HepG2 (cell line): ENCODE data around the gene ISCU. TPM values are rescaled to one million over a fixed set of nuclear protein-coding genes. Genes with fewer than 3 reads are reported as not detected.

Experiments
- ATAC-seq: fragments of 200-7000 bp; cut with Tn5 transposase; 3 replicates; pipeline ENCODE4 v1.9.1; 2020; ENCODE audit warnings: mild to moderate bottlenecking, moderate library complexity
- BruUV-seq: library from RNA; stranded (reverse); fragments of 400-500 nt; replicated peaks from 2 replicates; lab custom pipeline; 2021; lab: Mats Ljungman, UMichigan
- CTCF ChIA-PET: fragments of 300-600 bp; formaldehyde crosslinking; extraction: SDS; loops from one replicate; lab custom pipeline; 2021; ENCODE audit warnings: low total read pairs, inconsistent platforms, low intra/inter-chr PET ratio; lab: Yijun Ruan, JAX
- POLR2A ChIA-PET: fragments of 350-600 bp; sonication (Branson Sonifier 250); formaldehyde crosslinking; loops from one replicate; lab custom pipeline; 2020; ENCODE audit warnings: antibody characterized with exemption, inconsistent platforms; lab: Yijun Ruan, JAX
- DNase-seq: peaks from one replicate; pipeline ENCODE4 v3.0.0-alpha.2; 2015; ENCODE audit warnings: low spot score
- FAIRE-seq: peaks from 3 replicates; lab custom pipeline; 2011; peaks lifted over from hg19 to GRCh38; lab: Jason Lieb, UNC
- H2AFZ ChIP-seq: one replicate; pipeline ENCODE4 v1.6.1; 2011; ENCODE audit warnings: low read length, inconsistent platforms
- H3K27ac ChIP-seq: fragments of 300-600 bp; 3 replicates; pipeline ENCODE4 v1.8.0; 2011; ENCODE audit warnings: mixed run types, mild to moderate bottlenecking, mixed read lengths, low read length, inconsistent platforms; ENCODE audit not compliant: insufficient read depth; ENCODE audit errors: extremely low read length
- H3K27me3 ChIP-seq, 2 experiments: fragments of 200-600 bp in 1 of 2; 2 replicates in 1 of 2; 3 replicates in 1 of 2; pipeline versions ENCODE4 v1.6.0 to v1.8.0; 2011; ENCODE audit warnings: low read length in 2 of 2, mild to moderate bottlenecking in 2 of 2, moderate library complexity in 2 of 2, inconsistent platforms in 1 of 2; ENCODE audit not compliant: insufficient read depth in 2 of 2, control insufficient read depth in 1 of 2
- H3K36me3 ChIP-seq, 2 experiments: fragments of 200-600 bp in 1 of 2; replicated peaks in 1 of 2; 2 replicates in 1 of 2; 3 replicates in 1 of 2; pipeline versions ENCODE4 v1.5.1 to v1.8.0; 2011; ENCODE audit warnings: low read length in 2 of 2, inconsistent platforms in 1 of 2; ENCODE audit not compliant: insufficient read depth in 2 of 2, control insufficient read depth in 1 of 2
- H3K4me1 ChIP-seq: 2 replicates; pipeline ENCODE4 v1.5.1; 2012; ENCODE audit warnings: low read length, inconsistent platforms; ENCODE audit not compliant: insufficient read depth
- H3K4me2 ChIP-seq: 2 replicates; pipeline ENCODE4 v1.6.0; 2011; ENCODE audit warnings: low read depth, low read length, inconsistent platforms
- H3K4me3 ChIP-seq, 3 experiments: fragments of 200-600 bp in 1 of 3; sonication (generic), shearing (Covaris generic) in 1 of 3; replicated peaks in 1 of 3; 2 replicates each; pipeline ENCODE4 v1.5.1; 2011 to 2016; ENCODE audit warnings: low read length in 3 of 3, inconsistent platforms in 2 of 3, low read depth in 2 of 3, mild to moderate bottlenecking in 2 of 3, control low read depth in 1 of 3, mixed read lengths in 1 of 3; ENCODE audit not compliant: insufficient read depth in 1 of 3
- H3K79me2 ChIP-seq: one replicate; pipeline ENCODE4 v1.6.1; 2011; ENCODE audit warnings: low read length, inconsistent platforms; ENCODE audit not compliant: insufficient read depth
- H3K9ac ChIP-seq: 2 replicates; pipeline ENCODE4 v1.6.0; 2011; ENCODE audit warnings: mild to moderate bottlenecking, low read depth, low read length, inconsistent platforms; ENCODE audit not compliant: insufficient read depth
- H3K9me3 ChIP-seq: 2 replicates; pipeline ENCODE4 v1.5.1; 2012; ENCODE audit warnings: mild to moderate bottlenecking, low read length
- H4K20me1 ChIP-seq: 2 replicates; pipeline ENCODE4 v1.6.0; 2011; ENCODE audit warnings: inconsistent platforms, mild to moderate bottlenecking, low read length, moderate library complexity; ENCODE audit not compliant: insufficient read depth
- ATAD3A ChIP-seq: sonication (generic); formaldehyde crosslinking; IDR thresholded peaks from 2 replicates; pipeline ENCODE4 v1.4.0; 2020; ENCODE audit warnings: missing genetic modification reagents
- FOXP1 ChIP-seq, 2 experiments: fragments of 450-650 bp in 1 of 2; IDR thresholded peaks; 2 replicates each; pipeline ENCODE4 v1.6.1; 2017 to 2018; ENCODE audit warnings: antibody characterized with exemption in 1 of 2
- HDAC1 ChIP-seq: sonication (generic); formaldehyde crosslinking; IDR thresholded peaks from 2 replicates; pipeline ENCODE4 v1.5.1; 2020; ENCODE audit warnings: mild to moderate bottlenecking, missing genetic modification reagents
- HMGXB4 ChIP-seq, 2 experiments: sonication (generic) in 1 of 2; formaldehyde crosslinking in 1 of 2; IDR thresholded peaks; 2 replicates each; pipeline versions ENCODE4 v1.4.0 to v1.6.1; 2018 to 2020; ENCODE audit warnings: missing genetic modification reagents in 2 of 2, borderline replicate concordance in 1 of 2, low read depth in 1 of 2, mild to moderate bottlenecking in 1 of 2, missing biosample characterization in 1 of 2
- ISL2 ChIP-seq: sonication (generic); formaldehyde crosslinking; IDR thresholded peaks from 2 replicates; pipeline ENCODE4 v1.5.0; 2020; ENCODE audit warnings: missing genetic modification reagents
- MED1 ChIP-seq: sonication (generic); formaldehyde crosslinking; IDR thresholded peaks from 2 replicates; pipeline ENCODE4 v1.4.0; 2020; ENCODE audit warnings: missing genetic modification reagents
- NR2F2 ChIP-seq: IDR thresholded peaks from 2 replicates; pipeline ENCODE4 v1.6.1; 2012; ENCODE audit warnings: low read depth, inconsistent platforms, borderline replicate concordance
- NR2F6 ChIP-seq, 2 experiments: IDR thresholded peaks; 2 replicates each; pipeline ENCODE4 v1.6.1; 2016; ENCODE audit warnings: antibody characterized with exemption in 1 of 2, mild to moderate bottlenecking in 1 of 2
- TFE3 ChIP-seq: IDR thresholded peaks from 2 replicates; pipeline ENCODE4 v1.6.1; 2016
- ZSCAN5A ChIP-seq: sonication (generic); formaldehyde crosslinking; IDR thresholded peaks from 2 replicates; pipeline ENCODE4 v1.8.0; 2022; ENCODE audit warnings: mild to moderate bottlenecking, missing genetic modification reagents, borderline replicate concordance
- WGBS: methylation state at CpG from one replicate; pipeline ENCODE4 v1.1.6; 2017; ENCODE audit warnings: low lambda C conversion rate; 5-methylcytosine and 5-hydroxymethylcytosine counted together
- in situ Hi-C: cut with HindIII; loops from 2 replicates; pipeline ENCODE4 v1.10.0; 2017; ENCODE audit warnings: low pct_unique_long_range_greater_than_20kb; ENCODE audit not compliant: extremely low pct_ligation_motif_present
- intact Hi-C: fragments of 100-400 bp; cut with micrococcal nuclease; formaldehyde crosslinking; loops from one replicate; pipeline ENCODE4 v1.10.0; 2022; ENCODE audit not compliant: unreplicated experiment
- polyA plus RNA-seq, 8 experiments: library from polyadenylated mRNA; depleted of rRNA in 3 of 8; stranded (reverse) in 7 of 8; unstranded in 1 of 8; fragments of >200 nt; fragmentation: Illumina TruSeq in 4 of 8; extraction: Trizol in 4 of 8; gene quantifications; 2 replicates each; pipeline versions ENCODE4 v1.2.1 to v1.2.3, GENCODE V29; 2011 to 2016; ENCODE audit warnings: low read depth in 4 of 8, missing spikeins in 1 of 8, mixed read lengths in 1 of 8; ENCODE audit not compliant: insufficient read depth in 1 of 8
- total RNA-seq, 5 experiments: library from RNA; depleted of rRNA; stranded (reverse); fragments of >200 nt; fragmentation: Illumina TruSeq; extraction: Trizol; gene quantifications; 2 replicates each; pipeline ENCODE4 v1.2.3, GENCODE V29; 2016; ENCODE audit warnings: low read depth in 1 of 5

ISCU gene
- total and polyA plus RNA-seq, 2 of the 13 experiments (the other 11 are each of a cell fraction or from before 2014, with no cell fraction given), result 94.4 to 107 TPM

GRCh38 chr12:108602209-108602705, 39.9 kb downstream of the ISCU start:
- H2AFZ ChIP-seq, result no peak overlapping the region
- POLR2A ChIA-PET, result no interaction called here
- 23% methylated on average over 9 of the region's 9 CpGs for WGBS
- H3K9ac ChIP-seq, result no peak overlapping the region
- TF ChIP-seq NR2F2, result peak; percentile 33; the same call in 1 of the 2 replicates
- TF ChIP-seq NR2F6 (IDR thresholded peaks at IDR 0.05), result peak; percentile 25; the same call in 1 of the 2 replicates
- TF ChIP-seq NR2F6 (CRISPR knock-in tag; IDR thresholded peaks at IDR 0.05), result no peak
- no peak for TF ChIP-seq FOXP1 (IDR thresholded peaks at IDR 0.05)
- TF ChIP-seq FOXP1 (CRISPR knock-in tag; IDR thresholded peaks at IDR 0.05), result peak; percentile 43; the same call in 1 of the 2 replicates
- TF ChIP-seq MED1 (CRISPR knock-in tag), result no peak
- in situ Hi-C loops (no loop called here), intact Hi-C loops (no loop called here)
- peaks cover 5 to 6% of the 10 kb centered on the region in 2 experiments; a peak in 2 of 5 replicates for H3K27me3 ChIP-seq
- H3K27ac ChIP-seq, result no peak overlapping the region
- no peaks in the 10 kb centered on the region for H4K20me1 ChIP-seq
- no peaks in the 10 kb centered on the region for H3K36me3 ChIP-seq
- ATAC-seq, result no peak
- DNase-seq, result no peak
- no peak overlapping the region for H3K4me3 ChIP-seq
- CTCF ChIA-PET, result no interaction called here
- FAIRE-seq, result no peak
- no peaks in the 10 kb centered on the region for H3K9me3 ChIP-seq
- 0 out of 2 replicates have a peak overlapping the region, but pooled peaks have one; percentile 18 for H3K4me2 ChIP-seq
- peaks cover 12% of the 10 kb centered on the region for H3K4me1 ChIP-seq
- BruUV-seq, result no TSS peak
- no peaks in the 10 kb centered on the region for H3K79me2 ChIP-seq

GRCh38 chr12:108602976-108603704, 40.7 kb downstream of the ISCU start:
- in situ Hi-C loops (no loop called here), intact Hi-C loops (no loop called here)
- DNase-seq (no peak), FAIRE-seq (no peak), ATAC-seq (no peak)
- peaks cover 12% of the 10 kb centered on the region for H3K4me1 ChIP-seq
- H4K20me1 ChIP-seq, result no peaks in the 10 kb centered on the region
- H3K9me3 ChIP-seq, result no peaks in the 10 kb centered on the region
- H3K27ac ChIP-seq, result no peak overlapping the region
- no TSS peak for BruUV-seq
- H3K4me2 ChIP-seq, result no peak overlapping the region
- H3K4me3 ChIP-seq, result no peak overlapping the region
- H2AFZ ChIP-seq, result no peak overlapping the region
- H3K27me3 ChIP-seq, result peaks cover 5 to 6% of the 10 kb centered on the region in 2 experiments; a peak in 2 of 5 replicates
- 0% methylated on average over 1 of the region's 15 CpGs for WGBS
- ChIA-PET POLR2A (no interaction called here), CTCF (no interaction called here)
- no peaks in the 10 kb centered on the region for H3K79me2 ChIP-seq
- H3K36me3 ChIP-seq, result no peaks in the 10 kb centered on the region
- no peak overlapping the region for H3K9ac ChIP-seq
- no peak for TF ChIP-seq ZSCAN5A
- no peak for TF ChIP-seq ISL2
- no peak for TF ChIP-seq TFE3 (CRISPR knock-in tag)
- no peak for TF ChIP-seq ATAD3A (CRISPR knock-in tag)
- TF ChIP-seq HMGXB4 (CRISPR knock-in tag; IDR thresholded peaks at IDR 0.05; ENCODE audit: borderline replicate concordance in 1 of 2, low read depth in 1 of 2), result no peak
- no peak for TF ChIP-seq HDAC1 (CRISPR knock-in tag)
